BE2C (cell line): ENCODE results near the gene TIGD6.

Source experiments
- DNase-seq: peaks from one replicate; pipeline ENCODE4 v3.0.0-alpha.2; 2020
- H3K27me3 ChIP-seq: fragments of 250-450 bp; sonication (Bioruptor Pico); 2 replicates; pipeline ENCODE4 v1.5.1; 2020; ENCODE audit warnings: mild to moderate bottlenecking
- H3K36me3 ChIP-seq: fragments of 250-450 bp; sonication (Bioruptor Pico); 2 replicates; pipeline ENCODE4 v1.5.1; 2020; ENCODE audit warnings: mild to moderate bottlenecking
- H3K4me1 ChIP-seq: fragments of 250-450 bp; sonication (Bioruptor Pico); 2 replicates; pipeline ENCODE4 v1.5.1; 2020
- H3K4me3 ChIP-seq: 2 replicates; pipeline ENCODE4 v1.5.1; 2011; ENCODE audit warnings: low read depth, low read length
- H3K9me3 ChIP-seq: fragments of 250-450 bp; sonication (Bioruptor Pico); 2 replicates; pipeline ENCODE4 v1.5.1; 2020
- CTCF ChIP-seq: IDR thresholded peaks from 2 replicates; pipeline ENCODE4 v1.5.1; 2012; ENCODE audit warnings: mild to moderate bottlenecking, low read depth, low read length

Gene TIGD6

GRCh38 chr5:150009671-150010387 lies 9.4 kb upstream of the TIGD6 start:
- TF ChIP-seq CTCF: no peak
- Histone ChIP-seq H3K36me3 (peaks cover 92% of the 10 kb centered on the region), H3K27me3 (no peaks in the 10 kb centered on the region), H3K9me3 (no peaks in the 10 kb centered on the region), H3K4me3 (no peak overlapping the region), H3K4me1 (no peaks in the 10 kb centered on the region)
- peak; percentile 47 for DNase-seq

- Histone ChIP-seq H3K27me3 (no peaks in the 10 kb centered on the region), H3K9me3 (no peaks in the 10 kb centered on the region), H3K4me3 (no peak overlapping the region), H3K36me3 (peaks cover 76% of the 10 kb centered on the region), H3K4me1 (no peaks in the 10 kb centered on the region)
- no peak for DNase-seq
- TF ChIP-seq CTCF: no peak
These were observed 6.6 kb upstream of the TIGD6 start for GRCh38 chr5:150007050-150007449.

GRCh38 chr5:150006318-150006717 lies 5.9 kb upstream of the TIGD6 start:
- Histone ChIP-seq H3K27me3 (no peaks in the 10 kb centered on the region), H3K4me3 (no peak overlapping the region), H3K36me3 (peaks cover 71% of the 10 kb centered on the region), H3K9me3 (no peaks in the 10 kb centered on the region), H3K4me1 (no peaks in the 10 kb centered on the region)
- DNase-seq: no peak
- no peak for TF ChIP-seq CTCF

- no peaks in the 10 kb centered on the region for H3K4me1 ChIP-seq
- no peaks in the 10 kb centered on the region for H3K9me3 ChIP-seq
- H3K4me3 ChIP-seq: peak overlapping the region; percentile 99
- peak; percentile 66 for DNase-seq
- peak; percentile 65 for TF ChIP-seq CTCF
- peaks cover 28% of the 10 kb centered on the region for H3K36me3 ChIP-seq
- H3K27me3 ChIP-seq: no peaks in the 10 kb centered on the region
These were observed 1.4 kb upstream of the TIGD6 start for GRCh38 chr5:150001660-150002486.

- Histone ChIP-seq H3K9me3 (no peaks in the 10 kb centered on the region), H3K4me1 (peaks cover under 1% of the 10 kb centered on the region), H3K4me3 (peak overlapping the region; percentile 99), H3K36me3 (peaks cover 21% of the 10 kb centered on the region), H3K27me3 (no peaks in the 10 kb centered on the region)
- no peak for TF ChIP-seq CTCF
- DNase-seq: peak; percentile 66
These were observed 671 bp upstream of the TIGD6 start for GRCh38 chr5:150000990-150001659.

GRCh38 chr5:149999866-150000255 lies 593 bp downstream of the TIGD6 start:
- no peaks in the 10 kb centered on the region for H3K27me3 ChIP-seq
- TF ChIP-seq CTCF: no peak

More at GRCh38 chr5:149999866-150000255, 593 bp downstream of the TIGD6 start:
- no peak for DNase-seq
- peak overlapping the region; percentile 99 for H3K4me3 ChIP-seq
- H3K4me1 ChIP-seq: peaks cover 13% of the 10 kb centered on the region
- no peaks in the 10 kb centered on the region for H3K9me3 ChIP-seq
- peaks cover 12% of the 10 kb centered on the region for H3K36me3 ChIP-seq
